Kidney glomerular epithelial cell (primary cell): ENCODE results near the gene SRP72.

Experiments
- DNase-seq: peaks from one replicate; lab custom pipeline; 2025; lab: John Stamatoyannopoulos, UW

SRP72 gene

DNA sequence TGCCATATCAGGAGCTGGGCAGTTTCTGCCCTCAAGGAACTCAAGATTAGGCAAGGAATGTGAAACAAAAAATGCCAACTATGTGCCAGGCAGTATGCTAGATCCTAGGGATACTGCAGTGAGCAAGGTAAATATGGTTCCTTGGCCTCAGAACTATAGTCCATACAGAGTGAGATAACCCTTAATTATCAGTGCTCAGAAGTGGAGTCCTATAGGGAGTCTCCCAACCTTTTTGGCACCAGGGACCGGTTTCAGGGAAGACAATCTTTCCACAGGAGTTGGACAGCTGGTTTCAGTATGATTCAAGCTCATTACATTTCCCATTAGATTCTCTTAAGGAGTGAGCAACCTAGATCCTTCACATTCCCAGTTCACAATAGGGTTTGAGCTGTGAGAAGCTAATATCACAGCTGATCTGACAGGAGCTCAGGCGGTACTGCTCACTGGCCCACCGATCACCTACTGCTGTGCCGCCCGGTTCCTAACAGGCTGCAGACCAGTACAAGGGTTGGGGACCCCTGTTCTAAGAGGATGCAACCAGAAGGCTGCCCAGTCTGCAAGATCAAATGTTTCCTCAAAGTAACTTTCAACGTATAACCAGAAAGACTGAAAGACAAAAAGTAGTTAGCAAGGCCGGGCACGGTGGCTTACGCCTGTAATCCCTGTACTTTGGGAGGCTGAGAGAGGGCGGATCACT is 1.7 kb upstream of the SRP72 start:
- no peak for DNase-seq

GRCh38 chr4:56466296-56466761 is 1.1 kb upstream of the SRP72 start:
- DNase-seq = peak; percentile 81

- DNase-seq = no peak
Measured at GRCh38 chr4:56466910-56467283, 520 bp upstream of the SRP72 start.

GRCh38 chr4:56468097-56468422 is 643 bp downstream of the SRP72 start:
- peak; percentile 53 for DNase-seq

DNA sequence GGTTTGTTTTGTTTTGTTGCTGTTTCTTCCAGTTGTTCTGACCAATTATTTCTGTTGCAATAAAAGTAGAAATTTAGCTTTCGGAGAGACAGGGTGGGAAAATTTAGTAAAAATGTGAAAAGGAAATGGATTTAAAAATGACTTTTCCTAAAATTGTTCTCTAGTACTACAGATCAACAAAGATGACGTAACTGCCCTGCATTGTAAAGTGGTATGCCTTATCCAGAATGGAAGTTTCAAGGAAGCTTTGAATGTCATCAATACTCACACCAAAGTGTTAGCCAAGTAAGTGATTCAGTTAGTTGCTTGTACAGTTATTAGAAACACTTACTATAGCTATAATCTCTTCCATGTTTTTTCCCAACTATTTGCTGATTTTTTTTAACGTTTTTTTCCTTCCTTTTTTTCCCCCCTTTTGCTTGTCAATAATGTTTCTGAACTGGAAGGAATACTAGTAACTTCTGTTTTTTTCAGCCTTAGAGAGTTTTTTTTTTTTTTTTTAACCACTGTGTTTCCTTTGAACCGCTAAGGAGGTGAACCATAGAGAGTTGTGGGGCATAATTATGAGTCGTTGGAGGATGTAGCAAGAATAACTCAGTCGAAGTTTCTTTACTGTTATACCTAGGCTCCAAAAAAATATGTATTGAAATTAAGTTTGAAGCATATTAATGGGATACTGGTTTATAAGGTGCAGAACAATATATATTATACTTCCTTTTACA is 2.2 kb downstream of the SRP72 start:
- DNase-seq = no peak

DNA sequence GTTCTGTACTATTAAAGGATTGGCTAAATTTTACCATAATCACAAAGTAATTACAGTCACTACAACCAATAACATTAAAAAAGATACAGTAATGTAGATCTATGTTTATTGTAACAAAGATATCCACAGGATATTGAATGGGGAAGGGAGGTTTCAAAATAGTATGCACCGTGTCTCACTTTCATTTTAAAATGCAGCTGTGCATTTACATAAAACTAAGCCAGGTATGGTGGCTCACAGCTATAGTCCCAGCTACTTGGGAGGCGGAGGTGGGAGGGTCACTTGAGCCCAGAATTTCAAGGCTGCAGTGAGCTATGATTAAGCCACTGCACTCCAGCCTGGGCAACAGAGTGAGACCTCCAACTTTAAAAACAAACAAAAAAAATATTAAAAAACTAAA is 8.5 kb downstream of the SRP72 start:
- no peak for DNase-seq

GRCh38 chr4:56477192-56477702 is 9.8 kb downstream of the SRP72 start:
- no peak for DNase-seq

DNA sequence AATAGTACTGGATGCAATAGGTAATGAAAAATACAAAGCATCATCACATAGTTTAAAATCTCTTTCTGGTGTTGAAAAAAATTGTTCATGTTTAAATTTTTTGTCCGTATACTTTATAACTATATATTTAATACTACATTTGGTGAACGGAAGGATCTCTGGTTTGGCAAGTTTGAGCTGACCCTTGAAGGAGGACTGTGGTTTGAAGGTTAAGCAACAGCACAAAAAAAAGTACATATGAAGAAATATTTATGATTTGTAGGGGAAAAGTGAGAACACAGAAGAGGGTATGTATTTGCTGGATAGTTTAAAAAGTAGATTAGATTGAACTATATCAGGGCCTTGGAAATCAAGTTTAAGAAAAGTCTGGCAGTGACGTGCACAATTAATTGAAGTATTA is 13.3 kb downstream of the SRP72 start:
- no peak for DNase-seq

DNA sequence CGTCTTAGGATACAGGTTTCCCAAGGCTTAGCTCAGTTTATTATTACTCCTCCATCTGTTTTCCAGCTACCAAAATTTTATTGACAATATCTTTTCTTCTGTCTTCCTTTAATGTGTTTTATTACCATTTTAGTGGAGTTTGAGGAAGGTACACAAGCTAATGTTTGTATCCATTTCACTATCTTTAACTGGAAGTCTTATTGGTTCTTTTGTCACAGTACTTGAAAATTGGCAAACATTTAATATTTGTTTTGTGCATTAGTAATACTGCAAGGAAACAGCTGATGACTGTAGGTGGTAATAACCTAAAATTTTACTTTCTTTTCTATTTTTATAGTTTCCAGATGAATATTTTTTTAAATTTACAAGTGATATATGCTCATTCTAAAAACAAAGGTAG is 28.8 kb downstream of the SRP72 start:
- DNase-seq = no peak

DNA sequence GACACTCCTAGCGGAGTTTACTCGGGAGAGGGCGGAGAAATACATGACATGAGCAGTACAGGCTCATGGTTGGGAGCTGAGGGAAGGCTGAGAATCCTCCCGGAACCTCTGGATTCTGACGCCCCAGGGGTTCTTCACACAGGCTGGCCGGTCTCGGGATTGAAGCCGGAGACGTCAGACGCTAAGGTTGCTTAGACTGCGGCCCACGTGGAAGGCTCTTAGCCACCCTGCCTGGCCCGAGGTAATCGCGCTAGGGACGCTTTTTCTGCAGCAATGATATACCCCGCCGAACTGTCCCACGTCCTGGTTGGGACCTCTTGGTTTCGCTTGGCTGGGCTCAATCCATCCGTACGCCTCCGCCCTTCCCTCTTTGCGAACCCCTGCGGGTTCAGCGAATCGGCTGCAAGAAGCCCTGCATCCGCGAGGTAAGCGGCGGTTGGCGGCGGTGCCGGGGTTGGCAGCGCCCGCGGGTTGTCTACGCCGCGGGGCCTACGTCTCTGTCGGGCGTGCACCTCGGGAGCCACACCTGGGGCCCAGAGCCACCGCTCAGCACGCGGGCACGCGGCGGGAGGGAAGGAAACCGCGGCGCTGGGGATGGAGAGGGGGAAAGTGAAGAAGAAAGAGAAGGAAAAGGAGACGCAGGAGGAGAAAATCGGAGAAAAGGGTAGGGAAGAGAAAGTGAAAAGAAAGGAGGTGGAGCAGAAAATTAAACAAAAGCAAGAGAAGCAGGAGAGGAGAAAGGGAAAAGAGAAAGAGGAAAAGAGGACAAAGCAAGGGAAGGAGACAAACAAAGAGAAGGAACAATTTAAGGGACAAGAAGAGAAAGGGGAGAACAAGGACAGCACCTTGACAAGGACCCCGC is 38.1 kb downstream of the SRP72 start, which contains the start of gene ARL9:
ARL9 (plus strand) TSS at position 523 of the 862 bp plus-strand sequence; CDS start at position 595, 72 bp downstream.
- no peak for DNase-seq

GRCh38 chr4:56511098-56511497 is 43.7 kb downstream of the SRP72 start:
- no peak for DNase-seq

DNA sequence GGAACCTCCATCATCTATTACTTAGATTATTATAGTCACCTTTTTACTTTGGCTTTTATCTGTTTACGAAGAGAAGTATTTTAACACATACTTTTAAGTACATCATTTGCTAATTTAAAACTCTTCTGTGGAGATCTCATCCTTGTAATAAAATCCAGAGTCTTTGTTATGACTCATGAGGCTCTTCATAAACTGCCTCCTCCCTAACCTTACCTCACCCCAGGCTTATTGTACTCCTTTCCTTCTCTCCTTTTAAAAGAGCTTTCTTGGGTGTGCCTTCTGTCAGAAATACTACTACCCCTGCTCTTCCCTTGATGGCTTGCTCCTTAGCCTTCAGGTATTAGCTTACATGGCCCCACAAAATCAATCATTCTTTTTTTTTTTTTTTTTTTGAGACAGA is 44.7 kb downstream of the SRP72 start:
- no peak for DNase-seq

- DNase-seq = no peak
Measured at GRCh38 chr4:56513517-56513916, 46.1 kb downstream of the SRP72 start.

GRCh38 chr4:56530269-56531148 is 63.1 kb downstream of the SRP72 start:
- peak; percentile 59 for DNase-seq

- no peak for DNase-seq
Measured at GRCh38 chr4:56531149-56531770, 63.8 kb downstream of the SRP72 start.

DNA sequence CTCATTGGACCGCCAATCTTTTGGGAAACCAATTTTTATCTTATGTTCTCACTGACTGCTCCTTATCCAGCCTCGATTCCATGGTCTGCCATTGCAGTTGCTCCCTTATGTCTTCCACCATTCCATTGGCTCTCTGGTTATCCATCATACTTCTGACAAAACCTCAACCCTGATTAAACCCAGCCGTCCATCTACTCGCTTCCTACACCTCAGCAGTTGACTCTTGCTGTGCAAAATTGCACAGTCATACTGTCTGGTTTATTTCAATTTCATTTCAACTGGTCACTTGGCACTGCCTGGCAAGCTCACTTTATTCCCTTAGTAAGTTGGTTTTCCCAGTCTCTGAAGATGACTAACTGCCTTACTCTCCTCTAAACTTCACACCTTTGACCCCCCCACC is 64.4 kb downstream of the SRP72 start:
- DNase-seq = no peak

DNA sequence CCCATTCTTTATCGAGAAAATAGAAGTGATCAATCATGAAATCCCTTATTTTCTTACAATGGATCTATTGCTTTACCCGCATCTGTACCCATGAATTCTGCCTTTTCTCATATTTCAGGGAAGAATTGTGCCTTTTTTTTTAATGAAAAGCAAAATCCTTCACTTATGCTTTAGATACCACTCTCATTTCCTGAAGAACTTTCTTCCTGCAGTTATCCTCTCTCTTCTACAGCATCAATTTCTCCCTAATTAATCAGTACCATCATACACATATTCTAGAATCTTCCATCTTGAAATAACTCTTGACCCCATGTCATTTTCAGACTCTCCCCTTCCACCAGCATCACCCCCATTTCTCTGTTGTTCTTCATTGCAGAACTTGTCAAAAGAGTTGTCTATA is 64.8 kb downstream of the SRP72 start:
- DNase-seq = no peak

DNA sequence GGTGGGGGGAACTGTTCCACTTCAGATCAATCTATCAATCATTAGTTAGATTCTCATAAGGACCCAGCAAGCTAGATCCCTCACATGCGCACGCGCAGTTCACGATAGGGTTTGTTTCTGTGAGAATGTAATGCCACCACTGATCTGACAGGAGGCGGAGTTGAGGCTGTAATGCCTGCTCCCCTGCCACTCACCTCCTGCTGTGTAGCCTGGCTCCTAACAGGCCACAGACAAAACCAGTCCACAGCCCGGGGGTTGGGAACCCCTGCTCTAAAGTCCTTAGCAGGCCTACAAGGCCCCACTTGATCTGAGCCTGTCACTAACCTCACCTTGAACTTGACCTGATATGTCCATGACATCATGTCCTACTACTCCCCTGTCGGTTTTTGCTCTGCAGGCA is 68.5 kb downstream of the SRP72 start:
- no peak for DNase-seq

GRCh38 chr4:56537147-56537546 is 69.7 kb downstream of the SRP72 start:
- DNase-seq = no peak

- DNase-seq = no peak
Measured at GRCh38 chr4:56540826-56541225, 73.4 kb downstream of the SRP72 start.

- DNase-seq = peak; percentile 54
Measured at GRCh38 chr4:56544573-56545131, 77.2 kb downstream of the SRP72 start.
